OCI-LY7 (cell line): Measurements from ENCODE around the gene EML3.
"Not testable (repeated sequence)": the region's sequence is repeated elsewhere in the genome, so short reads cannot be mapped to it uniquely, and the experiment has no call there.

ENCODE experiments used
- EZH2phosphoT487 ChIP-seq: fragments of 200-600 bp; sonication (generic); IDR thresholded peaks from 2 replicates; pipeline ENCODE4 v1.6.1; 2018; ENCODE audit warnings: low read depth, borderline replicate concordance, mild to moderate bottlenecking, mixed run types, antibody characterized with exemption, low read length, moderate library complexity, mixed read lengths
- TF ChIP-seq, protein P1 (sequence below): fragments of 200-600 bp; sonication (generic); conservative IDR thresholded peaks from 2 replicates; pipeline ENCODE4 v1.5.1; 2014; ENCODE audit warnings: mild to moderate bottlenecking, antibody characterized with exemption, low read length, moderate library complexity, mixed read lengths

DNA sequence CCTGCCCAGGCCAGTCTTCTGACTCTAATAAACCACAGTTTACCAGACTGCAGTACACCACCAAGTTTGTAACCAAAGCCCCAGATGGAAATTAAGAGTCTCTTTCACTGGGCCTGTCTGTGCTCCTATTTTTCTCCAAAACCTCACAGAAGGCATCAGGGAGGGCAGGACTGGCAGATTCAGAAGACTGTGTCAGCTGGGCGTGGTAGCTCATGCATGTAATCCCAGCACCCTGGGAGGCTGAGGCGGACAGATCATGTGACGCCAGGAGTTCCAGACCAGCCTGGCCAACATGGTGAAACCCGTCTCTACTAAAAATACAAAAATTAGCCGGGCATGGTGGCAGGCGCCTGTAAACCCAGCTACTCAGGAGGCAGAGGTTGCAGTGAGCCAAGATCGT, 27.2 kb downstream of the EML3 start:
- TF ChIP-seq, protein P1, sequence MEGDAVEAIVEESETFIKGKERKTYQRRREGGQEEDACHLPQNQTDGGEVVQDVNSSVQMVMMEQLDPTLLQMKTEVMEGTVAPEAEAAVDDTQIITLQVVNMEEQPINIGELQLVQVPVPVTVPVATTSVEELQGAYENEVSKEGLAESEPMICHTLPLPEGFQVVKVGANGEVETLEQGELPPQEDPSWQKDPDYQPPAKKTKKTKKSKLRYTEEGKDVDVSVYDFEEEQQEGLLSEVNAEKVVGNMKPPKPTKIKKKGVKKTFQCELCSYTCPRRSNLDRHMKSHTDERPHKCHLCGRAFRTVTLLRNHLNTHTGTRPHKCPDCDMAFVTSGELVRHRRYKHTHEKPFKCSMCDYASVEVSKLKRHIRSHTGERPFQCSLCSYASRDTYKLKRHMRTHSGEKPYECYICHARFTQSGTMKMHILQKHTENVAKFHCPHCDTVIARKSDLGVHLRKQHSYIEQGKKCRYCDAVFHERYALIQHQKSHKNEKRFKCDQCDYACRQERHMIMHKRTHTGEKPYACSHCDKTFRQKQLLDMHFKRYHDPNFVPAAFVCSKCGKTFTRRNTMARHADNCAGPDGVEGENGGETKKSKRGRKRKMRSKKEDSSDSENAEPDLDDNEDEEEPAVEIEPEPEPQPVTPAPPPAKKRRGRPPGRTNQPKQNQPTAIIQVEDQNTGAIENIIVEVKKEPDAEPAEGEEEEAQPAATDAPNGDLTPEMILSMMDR: not testable (repeated sequence)
- not testable (repeated sequence) for TF ChIP-seq EZH2phosphoT487
